GM18520 (cell line): ENCODE measurements around the gene PRTN3.
"Not testable (repeated sequence)": the region's sequence is repeated elsewhere in the genome, so short reads cannot be mapped to it uniquely, and the experiment has no call there.

ENCODE experiments used
- ATAC-seq: cut with Tn5 transposase; IDR thresholded peaks from one replicate; pipeline ENCODE4 v1.9.1; 2021; ENCODE audit not compliant: unreplicated experiment

The PRTN3 gene

DNA sequence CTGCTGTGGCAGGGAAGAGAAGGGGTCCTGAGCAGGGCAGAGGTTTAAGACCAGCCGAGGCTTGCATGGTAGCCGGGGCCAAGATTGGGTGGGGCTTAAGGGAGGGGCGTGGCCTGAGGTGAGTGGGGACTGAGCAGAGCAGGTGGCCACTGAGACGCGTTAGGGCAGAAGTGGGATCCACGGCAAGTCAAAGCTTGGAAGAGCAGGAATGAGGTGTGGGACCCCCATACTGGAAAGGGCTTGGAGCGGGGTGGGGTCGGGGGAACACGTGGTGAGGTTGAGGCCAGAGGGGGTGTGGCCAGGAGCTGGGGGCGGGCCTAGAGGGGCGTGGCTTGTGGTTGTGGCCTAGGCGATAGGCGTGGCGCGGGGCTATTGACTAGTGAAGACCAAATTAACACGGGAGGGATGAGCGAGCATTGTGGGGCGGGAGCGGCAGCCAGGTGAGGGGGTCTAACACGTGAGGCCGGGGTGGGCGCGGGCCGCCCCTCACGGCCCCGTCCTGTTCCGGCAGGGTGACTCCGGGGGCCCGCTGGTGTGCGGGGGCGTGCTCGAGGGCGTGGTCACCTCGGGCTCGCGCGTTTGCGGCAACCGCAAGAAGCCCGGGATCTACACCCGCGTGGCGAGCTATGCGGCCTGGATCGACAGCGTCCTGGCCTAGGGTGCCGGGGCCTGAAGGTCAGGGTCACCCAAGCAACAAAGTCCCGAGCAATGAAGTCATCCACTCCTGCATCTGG is 21.9 kb downstream of the PRTN3 start:
- no peak for ATAC-seq

DNA sequence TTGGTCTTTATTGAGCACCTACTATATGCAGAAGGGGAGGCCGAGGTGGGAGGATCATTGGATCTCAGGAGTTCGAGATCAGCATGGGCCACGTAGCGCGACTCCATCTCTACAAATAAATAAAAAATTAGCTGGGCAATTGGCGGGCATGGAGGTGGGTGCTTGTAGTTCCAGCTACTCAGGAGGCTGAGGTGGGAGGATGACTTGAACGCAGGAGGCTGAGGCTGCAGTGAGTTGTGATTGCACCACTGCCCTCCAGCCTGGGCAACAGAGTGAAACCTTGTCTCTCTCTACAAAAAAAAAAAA is 22.5 kb downstream of the PRTN3 start:
- ATAC-seq: no peak

DNA sequence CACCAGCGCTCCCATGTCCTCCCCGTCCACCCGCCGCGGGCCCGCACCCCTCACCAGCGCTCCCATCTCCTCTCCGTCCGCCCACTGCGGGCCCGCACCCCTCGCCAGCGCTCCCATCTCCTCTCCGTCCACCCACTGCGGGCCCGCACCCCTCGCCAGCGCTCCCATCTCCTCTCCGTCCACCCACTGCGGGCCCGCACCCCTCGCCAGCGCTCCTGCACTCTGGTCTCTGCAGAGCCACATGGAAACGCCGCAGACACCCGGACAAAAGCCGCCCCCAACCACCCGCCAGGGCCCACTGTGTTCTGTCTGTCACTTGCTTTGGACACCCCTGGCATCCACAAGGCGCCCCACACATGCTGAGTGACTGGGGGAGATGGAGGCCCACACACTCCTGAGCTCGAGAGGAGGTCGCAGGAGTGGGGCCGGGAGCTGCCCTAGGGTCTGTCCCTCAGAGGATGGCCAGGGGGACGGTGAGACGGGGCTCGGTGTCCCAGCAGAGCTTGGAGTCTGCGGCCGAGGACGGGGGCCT is 26.0 kb downstream of the PRTN3 start:
- ATAC-seq: no peak

DNA sequence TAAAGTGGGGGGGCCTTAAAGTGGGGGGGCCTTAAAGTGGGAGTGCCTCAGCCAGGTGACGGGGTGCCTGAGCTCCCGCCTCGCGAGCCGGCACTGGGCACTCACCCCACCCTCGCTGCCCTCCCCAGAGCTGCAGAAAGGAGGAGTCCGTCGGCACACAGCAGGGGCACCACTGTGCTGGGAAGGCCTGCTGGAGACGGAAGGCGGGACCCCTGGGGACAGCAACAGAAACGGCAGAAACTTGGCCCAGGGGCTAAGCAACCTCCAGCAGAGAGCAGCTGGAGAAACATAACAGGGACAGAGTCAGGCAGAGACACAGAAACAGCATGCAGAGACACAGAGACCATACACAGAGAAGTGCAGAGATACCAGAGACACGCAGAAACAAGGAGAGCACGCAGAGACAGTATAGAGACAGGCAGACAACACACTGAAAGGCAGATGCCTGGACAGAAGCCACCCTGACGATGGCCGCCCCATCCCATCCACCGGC is 26.5 kb downstream of the PRTN3 start:
- no peak for ATAC-seq

DNA sequence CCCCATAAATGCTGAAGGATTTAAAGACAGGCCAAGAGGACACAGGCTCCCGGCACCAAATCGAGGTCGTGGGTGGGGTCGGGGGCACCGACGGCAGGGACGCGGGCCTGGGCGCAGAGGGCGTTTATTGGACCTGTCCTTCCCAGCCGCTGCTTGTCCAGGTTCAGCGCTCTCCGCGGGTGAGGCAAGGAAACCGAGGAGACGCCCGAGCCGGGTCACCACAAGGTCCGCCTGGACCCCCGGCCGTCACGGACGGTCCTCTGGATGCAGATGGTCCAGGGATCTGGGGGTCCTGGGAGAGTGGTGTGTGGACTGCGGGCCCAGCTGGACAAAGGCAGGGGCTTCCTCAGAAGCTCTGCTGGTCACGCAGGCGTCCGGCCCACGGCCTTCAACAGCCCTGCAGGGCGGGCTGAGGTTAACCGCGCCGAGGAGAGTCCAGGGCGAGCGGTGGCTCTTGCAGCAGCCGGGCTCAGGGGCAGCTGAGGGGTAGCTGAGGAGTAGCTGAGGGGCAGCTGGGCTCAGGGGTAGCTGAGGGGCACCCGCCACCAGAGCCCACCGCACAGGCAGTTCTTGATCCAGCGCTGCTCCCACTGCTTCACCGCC is 27.2 kb downstream of the PRTN3 start:
- no peak for ATAC-seq

DNA sequence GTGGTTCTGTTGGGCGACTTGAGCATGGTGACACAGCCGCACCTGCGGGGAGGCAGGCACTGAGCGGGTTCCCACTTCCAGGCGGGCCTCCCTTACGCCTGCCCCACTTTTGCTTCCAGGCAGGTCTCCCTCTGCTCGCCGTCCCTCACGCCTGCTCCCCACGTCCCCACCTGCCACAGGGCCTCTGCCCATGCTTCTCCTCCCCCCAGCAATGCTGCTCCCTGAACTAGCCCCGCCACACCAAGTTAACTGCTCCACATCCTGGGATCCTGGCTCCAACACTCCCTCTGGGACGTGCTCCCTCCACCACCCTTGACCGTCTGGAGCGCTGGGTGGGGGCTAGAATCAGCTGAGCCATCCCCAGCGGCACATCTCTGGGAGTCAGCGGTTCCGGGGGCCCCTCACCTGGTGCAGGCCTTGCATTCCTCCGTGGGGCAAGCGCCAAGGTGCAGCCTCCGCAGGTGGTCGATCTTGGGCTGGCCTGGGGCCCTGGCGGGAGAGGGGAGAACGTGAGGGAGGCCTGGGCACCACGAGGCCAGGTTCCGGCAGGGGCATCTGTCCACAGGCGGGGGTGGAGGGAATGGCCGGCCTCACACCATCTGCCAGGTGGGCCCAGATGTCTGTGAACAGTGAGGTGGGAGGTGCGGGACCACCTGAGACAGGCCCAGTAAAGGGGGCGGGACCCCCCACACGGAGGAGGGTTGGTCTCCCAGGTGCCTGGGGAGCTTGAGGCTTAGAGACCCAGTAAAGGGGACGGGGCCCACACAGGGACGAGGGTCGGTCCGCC is 27.9 kb downstream of the PRTN3 start:
- no peak for ATAC-seq

DNA sequence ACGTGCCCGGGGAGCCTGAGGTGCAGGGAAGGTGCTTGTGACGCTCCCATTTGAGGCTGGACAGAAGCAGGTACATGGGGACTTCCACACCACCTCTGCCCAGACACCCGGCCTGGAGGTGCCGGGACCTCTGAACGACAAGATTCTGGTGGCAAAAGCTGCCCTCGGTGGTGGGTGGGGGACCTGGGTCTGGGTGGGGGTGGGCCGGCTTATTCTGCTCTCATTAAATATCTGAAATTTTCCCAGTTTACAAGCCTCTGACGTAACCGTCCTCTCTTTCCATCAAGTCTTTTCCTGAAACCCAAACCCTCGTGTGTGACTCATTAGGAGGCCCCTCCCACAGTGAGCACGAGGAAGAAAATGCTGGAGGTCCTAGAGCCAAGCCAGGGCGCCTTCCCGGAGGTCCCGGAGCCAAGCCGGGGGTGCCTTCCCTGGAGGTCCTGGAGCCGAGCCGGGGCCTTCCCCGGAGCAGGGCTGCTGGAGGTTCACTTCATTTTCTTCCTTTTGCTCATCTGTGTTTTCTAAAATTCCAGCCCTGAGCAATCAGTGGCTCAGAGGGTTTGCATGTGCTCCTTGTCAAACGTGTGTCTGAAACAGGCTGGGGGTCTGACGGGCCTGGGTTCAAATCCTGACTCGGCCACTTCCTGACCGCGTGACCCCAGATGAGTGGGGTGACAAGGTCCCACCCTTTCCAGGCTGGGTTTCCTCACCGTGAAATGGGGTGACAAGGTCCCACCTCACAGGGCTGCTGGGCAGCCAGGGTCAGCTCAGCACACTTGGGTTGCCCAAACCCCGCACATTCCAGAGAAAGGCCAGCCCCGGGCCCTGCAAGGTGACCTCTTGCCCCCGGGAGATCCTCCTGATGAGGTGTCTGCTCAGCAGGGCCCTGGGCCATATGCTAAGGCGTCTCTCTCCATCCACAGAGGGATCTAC is 28.7 kb downstream of the PRTN3 start:
- ATAC-seq: no peak

DNA sequence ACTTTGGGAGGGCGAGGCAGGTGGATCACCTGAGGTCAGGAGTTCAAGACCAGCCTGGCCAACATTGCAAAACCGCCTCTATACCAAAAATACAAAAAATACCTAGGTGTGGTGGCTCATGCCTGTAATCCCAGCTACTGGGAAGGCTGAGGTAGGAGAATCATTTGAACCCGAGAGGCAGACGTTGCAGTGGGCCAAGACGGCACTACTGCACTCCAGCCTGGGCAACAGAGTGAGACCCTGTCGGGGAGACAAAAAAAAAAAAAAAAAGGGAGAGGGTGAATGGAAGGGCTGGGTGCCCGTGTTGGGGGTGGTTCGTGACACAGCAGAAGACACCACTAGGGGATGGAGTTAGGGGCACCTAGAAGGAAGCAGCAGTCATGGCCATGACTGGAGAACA is 29.5 kb downstream of the PRTN3 start:
- ATAC-seq: no peak

DNA sequence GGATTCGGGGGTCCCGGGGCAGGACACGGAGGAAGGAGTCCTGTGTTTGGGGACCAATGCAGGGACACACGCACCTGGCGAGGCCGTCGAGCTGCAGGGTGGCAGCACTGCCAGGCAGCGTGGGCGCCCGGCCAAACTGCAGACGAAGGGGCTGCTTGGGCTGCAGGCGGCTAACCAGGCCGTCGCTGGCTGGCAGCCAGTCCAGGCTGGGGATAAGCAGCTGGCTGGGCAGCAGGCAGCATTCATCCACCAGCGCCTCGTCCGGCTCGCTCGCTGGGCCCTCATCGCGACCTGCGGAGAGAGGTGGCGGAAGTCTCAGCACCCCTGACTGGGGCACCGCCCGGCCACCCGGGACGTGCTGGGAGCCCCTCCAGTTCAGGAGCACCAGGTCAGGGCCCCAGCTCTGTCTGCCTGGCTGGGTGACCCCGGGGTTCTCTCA is 30.2 kb downstream of the PRTN3 start:
- no peak for ATAC-seq

DNA sequence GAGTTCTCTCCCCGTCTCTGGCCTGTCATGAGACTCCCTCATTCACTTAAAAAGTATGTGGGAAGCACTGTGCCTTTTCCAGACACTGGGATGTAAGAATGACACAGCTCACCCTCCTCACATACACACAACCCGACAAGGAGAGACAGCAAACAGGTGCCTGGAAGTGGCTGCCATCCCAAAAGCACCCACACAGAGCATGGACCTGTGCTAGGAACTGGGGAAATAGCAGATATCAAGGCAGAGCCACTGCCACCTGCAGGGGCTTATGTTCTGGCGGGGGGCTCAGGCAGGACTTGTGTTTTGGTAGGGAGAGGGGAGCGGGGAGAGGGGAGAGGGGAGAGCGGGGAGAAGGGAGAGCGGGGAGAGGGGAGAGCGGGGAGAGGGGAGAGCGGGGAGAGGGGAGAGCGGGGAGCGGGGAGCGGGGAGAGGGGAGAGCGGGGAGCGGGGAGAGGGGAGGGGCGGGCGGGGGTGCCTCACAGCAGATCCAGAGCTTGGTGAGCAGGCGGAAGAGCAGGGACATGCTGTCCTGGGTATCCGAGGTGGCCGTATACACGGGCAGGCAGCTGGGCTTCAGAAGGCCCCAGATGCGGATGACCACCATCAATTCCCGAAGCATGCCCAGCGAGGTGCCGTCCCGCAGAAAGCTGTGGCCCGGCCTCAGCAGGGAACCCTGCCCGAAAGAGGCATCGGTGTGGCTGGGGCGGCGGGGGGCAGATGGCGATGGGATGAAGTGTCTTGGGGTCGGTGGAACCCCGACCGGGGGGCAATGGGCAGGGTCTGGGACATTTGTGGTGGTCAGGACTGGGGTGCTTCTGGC is 30.9 kb downstream of the PRTN3 start:
- no peak for ATAC-seq

DNA sequence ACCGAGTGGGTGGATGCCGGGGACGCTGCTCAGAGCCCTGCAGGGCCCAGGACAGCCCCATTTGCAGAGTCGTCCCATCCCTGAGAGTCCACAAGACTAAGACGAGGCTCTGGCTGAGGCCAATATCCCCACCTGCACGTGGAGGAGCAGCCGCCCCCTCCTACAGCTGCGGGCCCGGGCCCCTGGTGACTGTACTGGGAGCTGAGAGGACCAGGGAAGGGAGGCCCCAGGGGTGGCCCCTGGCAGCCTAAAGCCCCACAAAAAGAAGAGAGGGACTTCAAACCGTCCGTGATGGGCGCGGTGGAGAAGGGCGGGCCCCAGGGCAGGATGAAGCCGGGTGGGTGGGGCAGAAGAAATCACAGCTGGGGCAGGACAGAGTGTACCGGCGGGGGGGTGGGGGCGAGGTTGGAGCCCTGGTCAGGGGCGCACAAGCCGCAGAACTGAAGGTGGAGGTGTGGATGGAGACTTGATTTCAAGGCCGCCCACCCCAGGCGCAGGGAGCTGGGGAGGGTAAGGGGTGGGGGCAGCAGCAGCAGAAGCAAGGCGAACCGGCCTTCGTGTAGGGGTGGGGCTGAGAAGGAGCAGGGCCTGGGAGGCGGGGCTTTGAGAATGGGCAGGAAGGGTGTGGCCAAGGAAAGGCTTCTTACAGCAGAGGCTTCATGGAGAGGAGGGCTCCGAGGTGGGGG is 31.6 kb downstream of the PRTN3 start:
- no peak for ATAC-seq

DNA sequence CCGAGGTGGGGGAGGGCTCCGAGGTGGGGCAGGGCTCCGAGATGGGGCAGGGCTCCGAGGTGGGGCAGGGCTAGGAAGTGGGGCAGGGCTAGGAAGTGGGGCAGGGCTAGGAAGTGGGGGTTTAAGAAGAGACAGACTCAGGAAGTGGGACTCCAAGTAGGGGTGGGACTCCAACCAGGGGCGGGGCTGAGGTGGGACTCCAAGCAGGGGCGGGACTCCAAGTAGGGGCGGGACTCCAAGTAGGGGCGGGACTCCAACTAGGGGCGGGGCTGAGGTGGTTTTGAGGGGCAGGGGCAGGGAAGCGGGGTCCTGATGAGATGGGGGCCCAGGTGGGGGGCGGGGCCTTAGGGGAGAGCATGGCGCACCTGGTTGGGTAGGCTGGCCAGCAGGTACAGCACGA is 32.3 kb downstream of the PRTN3 start:
- ATAC-seq: no peak

DNA sequence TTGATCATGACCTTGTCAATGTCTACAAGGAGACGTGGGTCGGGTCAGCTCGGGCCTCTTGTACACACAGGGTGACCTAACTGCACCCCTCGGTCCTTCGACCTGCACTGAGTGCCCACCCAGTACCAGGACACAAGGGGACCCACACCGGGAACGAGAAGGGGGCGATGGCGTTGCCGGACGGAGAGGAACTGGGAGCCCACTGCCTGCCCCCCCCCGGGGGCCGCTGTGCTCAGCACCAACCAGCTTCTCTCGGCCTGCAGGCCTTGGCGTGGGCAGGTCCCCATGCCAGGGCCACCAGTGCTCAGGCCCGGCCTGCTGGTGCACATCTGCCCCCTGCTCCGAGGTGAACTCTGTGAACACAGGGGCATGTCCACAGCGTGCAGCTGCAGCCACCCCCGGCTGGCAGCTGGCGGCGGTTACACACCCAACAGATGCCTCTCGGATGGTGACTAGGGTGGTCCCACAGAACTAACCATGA is 32.8 kb downstream of the PRTN3 start:
- no peak for ATAC-seq

DNA sequence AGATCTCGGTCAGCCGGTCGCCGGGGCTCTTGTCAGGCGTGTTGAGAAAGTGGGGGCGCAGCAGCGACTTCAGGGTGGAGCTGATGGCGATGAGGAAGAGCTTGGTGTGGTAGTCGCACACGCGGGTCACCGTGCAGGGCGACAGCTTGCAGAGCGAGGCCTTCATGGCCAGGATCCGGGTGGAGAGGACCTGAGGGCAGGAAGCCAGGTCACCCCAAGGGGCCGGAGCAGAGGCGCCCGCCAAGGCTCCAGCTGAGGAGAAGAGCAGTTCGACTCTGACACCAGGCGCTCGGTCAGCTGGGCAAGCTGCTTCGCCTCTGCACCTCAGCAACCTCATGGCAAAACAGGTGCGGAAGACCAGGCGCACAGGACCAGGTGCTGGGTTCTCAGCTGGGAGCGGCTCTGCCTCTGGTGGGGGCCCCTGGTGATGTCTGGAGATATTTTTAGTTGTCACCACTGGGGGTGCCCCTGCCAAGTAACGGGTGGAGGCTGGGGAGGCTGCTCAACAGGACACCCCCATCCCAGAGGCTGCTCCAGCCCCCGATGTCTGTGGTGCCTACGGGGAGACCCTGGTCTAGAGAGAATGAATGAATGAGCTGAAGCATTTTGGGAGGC is 34.6 kb downstream of the PRTN3 start:
- no peak for ATAC-seq

DNA sequence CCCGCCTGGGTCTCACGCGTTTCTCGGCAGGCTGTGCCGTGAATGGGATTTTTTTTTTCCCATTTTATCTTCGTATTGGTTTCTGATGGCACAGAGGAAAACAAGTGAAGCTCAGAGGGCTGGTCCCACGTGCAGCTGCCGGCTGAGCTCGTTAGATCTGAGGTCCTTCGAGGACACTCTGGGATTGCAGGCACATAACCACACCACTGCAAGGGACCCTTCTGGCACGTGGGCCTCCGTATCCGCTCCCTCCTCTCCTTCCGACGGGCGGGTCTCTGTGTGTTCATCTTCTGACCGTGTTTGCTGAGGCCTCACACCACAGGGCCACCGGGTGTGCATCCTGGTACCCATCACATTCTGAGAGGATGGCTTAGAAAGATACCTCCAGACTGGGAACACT is 35.3 kb downstream of the PRTN3 start:
- ATAC-seq: no peak

DNA sequence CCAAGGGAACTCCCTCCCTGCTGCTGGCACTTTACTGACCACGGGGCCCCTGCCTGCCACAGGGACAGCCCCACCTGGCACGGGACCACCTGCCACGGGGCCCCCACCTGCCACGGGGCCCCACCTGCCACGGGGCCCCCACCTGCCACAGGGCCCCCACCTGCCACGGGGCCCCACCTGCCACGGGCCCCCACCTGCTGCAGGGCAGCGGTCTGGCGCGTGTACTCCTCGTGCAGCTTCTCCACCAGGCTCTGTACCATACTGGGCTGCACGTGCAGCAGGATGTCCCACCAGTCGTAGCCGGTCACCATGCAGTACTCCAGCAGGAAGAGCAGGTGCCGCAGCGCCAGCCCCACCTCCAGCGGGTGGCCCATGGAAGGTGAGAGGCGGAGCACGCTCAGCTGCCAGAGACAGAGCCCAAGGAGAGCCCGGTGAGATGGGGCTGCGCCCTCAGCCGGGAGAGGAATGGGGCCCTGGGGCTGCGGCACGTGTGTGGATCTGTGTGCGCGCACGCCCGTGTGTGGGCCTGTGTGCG is 36.0 kb downstream of the PRTN3 start:
- no peak for ATAC-seq

DNA sequence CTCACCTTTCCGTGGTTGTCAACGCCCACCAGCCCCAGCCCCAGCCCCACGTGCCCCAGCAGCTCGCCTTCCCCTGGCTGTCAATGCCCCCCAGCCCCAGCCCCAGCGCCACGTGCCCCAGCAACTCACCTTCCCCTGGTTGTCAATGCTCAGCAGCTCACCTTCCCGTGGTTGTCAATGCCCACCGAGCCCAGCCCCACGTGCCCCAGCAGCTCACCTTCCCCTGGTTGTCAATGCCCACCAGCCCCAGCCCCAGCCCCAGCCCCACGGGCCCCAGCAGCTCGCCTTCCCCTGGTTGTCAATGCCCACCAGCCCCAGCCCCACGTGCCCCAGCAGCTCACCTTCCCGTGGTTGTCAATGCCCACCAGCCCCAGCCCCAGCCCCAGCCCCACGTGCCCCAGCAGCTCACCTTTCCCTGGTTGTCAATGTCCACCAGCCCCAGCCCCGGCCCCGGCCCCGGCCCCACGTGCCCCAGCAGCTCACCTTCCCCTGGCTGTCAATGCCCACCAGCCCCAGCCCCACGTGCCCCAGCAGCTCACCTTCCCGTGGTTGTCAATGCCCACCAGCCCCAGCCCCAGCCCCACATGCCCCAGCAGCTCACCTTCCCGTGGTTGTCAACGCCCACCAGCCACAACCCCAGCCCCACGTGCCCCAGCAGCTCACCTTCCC is 37.3 kb downstream of the PRTN3 start:
- ATAC-seq: not testable (repeated sequence)
